ENCODE results near the gene SIX5. TPM values are rescaled to one million over a fixed set of nuclear protein-coding genes. Genes with fewer than 3 reads are reported as not detected.

The SIX5 gene
- 16.8 to 31.3 TPM (median 28.9 TPM) in 5 replicates for total RNA-seq (2022; extraction: Qiagen RNA extraction)

GRCh38 chr19:45768984-45769782 is at the start of gene SIX5:
SIX5 (minus strand) TSS chr19:45769252; CDS start chr19:45768844, 408 bp downstream.

GRCh38 chr19:45814851-45815480 is 45.9 kb upstream of the SIX5 start, which contains the start of gene RSPH6A:
RSPH6A (minus strand) TSS chr19:45815308; CDS start chr19:45815176, 132 bp downstream.

GRCh38 chr19:45792470-45793177 is 23.6 kb upstream of the SIX5 start, which contains the start of gene DMWD:
DMWD (minus strand) TSS chr19:45792845; CDS start chr19:45792756, 89 bp downstream.

GRCh38 chr19:45782162-45782691 is 13.2 kb upstream of the SIX5 start, which contains the start of gene DMPK:
DMPK (minus strand) TSS chr19:45782490; CDS start chr19:45782352, 138 bp downstream.

GRCh38 chr19:45733160-45733810 is 35.8 kb downstream of the SIX5 start, which contains the start of gene MEIOSIN:
MEIOSIN (plus strand) TSS chr19:45733439; CDS start chr19:45735377, 1,938 bp downstream.

GRCh38 chr19:45730368-45731288 is 38.4 kb downstream of the SIX5 start, which contains the start of gene FBXO46:
FBXO46 (minus strand) TSS chr19:45730896; CDS start chr19:45713495, 17,401 bp downstream.

Other genes with a start within 250 kb of the SIX5 start
- 12.5 to 18.5 TPM (median 16.9 TPM) in 5 replicates for gene OPA3, start 184.4 kb downstream of the SIX5 start, total RNA-seq (2022; extraction: Qiagen RNA extraction)
- 0.15 to 0.66 TPM (median 0.22 TPM) in 5 replicates for gene GPR4, start 167.0 kb downstream of the SIX5 start, total RNA-seq (2022; extraction: Qiagen RNA extraction)
- 19.3 to 27.2 TPM (median 23.1 TPM) in 5 replicates for gene EML2, start 129.9 kb downstream of the SIX5 start, total RNA-seq (2022; extraction: Qiagen RNA extraction)
- 2.0 to 3.3 TPM (median 2.9 TPM) in 5 replicates for gene GIPR, start 101.0 kb downstream of the SIX5 start, total RNA-seq (2022; extraction: Qiagen RNA extraction)
- gene SNRPD2, start 77.3 kb downstream of the SIX5 start, total RNA-seq (2022; extraction: Qiagen RNA extraction), result 761 to 882 TPM (median 789 TPM) in 5 replicates
- 6.6 to 9.5 TPM (median 8.7 TPM) in 5 replicates for gene QPCTL, start 76.6 kb downstream of the SIX5 start, total RNA-seq (2022; extraction: Qiagen RNA extraction)
- gene FBXO46, start 38.4 kb downstream of the SIX5 start, total RNA-seq (2022; extraction: Qiagen RNA extraction), result 7.8 to 11.1 TPM (median 9.7 TPM) in 5 replicates
- gene MEIOSIN, start 35.8 kb downstream of the SIX5 start, total RNA-seq (2022; extraction: Qiagen RNA extraction), result 0.03 to 0.06 TPM (median 0.05 TPM) in 5 replicates
- gene DMPK, start 13.2 kb upstream of the SIX5 start, total RNA-seq (2022; extraction: Qiagen RNA extraction), result 29.1 to 45.4 TPM (median 40.2 TPM) in 5 replicates
- gene DMWD, start 23.6 kb upstream of the SIX5 start, total RNA-seq (2022; extraction: Qiagen RNA extraction), result 22.5 to 34.8 TPM (median 30.3 TPM) in 5 replicates
- not detected in 5 replicates for gene RSPH6A, start 46.1 kb upstream of the SIX5 start, total RNA-seq (2022; extraction: Qiagen RNA extraction)
- gene SYMPK, start 93.9 kb upstream of the SIX5 start, total RNA-seq (2022; extraction: Qiagen RNA extraction), result 58.9 to 77.3 TPM (median 71.3 TPM) in 5 replicates
- gene FOXA3, start 95.1 kb upstream of the SIX5 start, total RNA-seq (2022; extraction: Qiagen RNA extraction), result 0.58 to 1.1 TPM (median 0.89 TPM) in 5 replicates
- 22.7 to 37.9 TPM (median 36.1 TPM) in 5 replicates for gene IRF2BP1, start 116.9 kb upstream of the SIX5 start, total RNA-seq (2022; extraction: Qiagen RNA extraction)
- gene MYPOP, start 133.4 kb upstream of the SIX5 start, total RNA-seq (2022; extraction: Qiagen RNA extraction), result 6.4 to 10.3 TPM (median 10.1 TPM) in 5 replicates
- not detected in 5 replicates for gene NANOS2, start 145.5 kb upstream of the SIX5 start, total RNA-seq (2022; extraction: Qiagen RNA extraction)
- gene NOVA2, start 204.6 kb upstream of the SIX5 start, total RNA-seq (2022; extraction: Qiagen RNA extraction), result 0.77 to 1.3 TPM (median 1.3 TPM) in 5 replicates
- gene CCDC61, start 226.2 kb upstream of the SIX5 start, total RNA-seq (2022; extraction: Qiagen RNA extraction), result 4.1 to 6.2 TPM (median 4.6 TPM) in 5 replicates